HG02642 (cell line): ENCODE results near the gene GJC2.
"Not testable (repeated sequence)": the region's sequence is repeated elsewhere in the genome, so short reads cannot be mapped to it uniquely, and the experiment has no call there.

Experiments
- ATAC-seq: cut with Tn5 transposase; IDR thresholded peaks from one replicate; pipeline ENCODE4 v1.9.1; 2021; ENCODE audit warnings: mild to moderate bottlenecking; ENCODE audit not compliant: unreplicated experiment, poor library complexity

The GJC2 gene

GRCh38 chr1:228168563-228169270, 19.0 kb downstream of the GJC2 start:
- ATAC-seq = no peak

DNA sequence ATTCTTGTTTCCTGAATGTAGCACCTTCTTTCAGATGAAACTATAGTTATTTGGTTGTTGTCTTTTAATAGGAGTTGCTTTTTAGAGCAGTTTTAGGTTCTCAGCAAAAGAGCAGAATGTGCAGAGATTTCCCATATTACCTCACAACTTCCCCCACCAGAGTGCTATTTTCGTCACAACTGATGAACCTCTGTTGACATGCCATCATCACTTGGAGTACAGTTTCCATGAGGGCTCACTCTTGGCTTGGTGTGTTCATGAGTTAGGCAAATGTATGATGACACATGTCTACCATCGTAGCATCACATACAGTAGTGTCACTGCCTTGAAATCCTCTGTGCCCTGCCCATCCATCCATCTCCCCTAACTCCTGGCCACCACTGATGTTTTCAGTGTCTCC, 19.6 kb downstream of the GJC2 start:
- ATAC-seq = no peak

GRCh38 chr1:228170666-228171065, 20.9 kb downstream of the GJC2 start:
- no peak for ATAC-seq

- ATAC-seq = no peak
These were observed 21.6 kb downstream of the GJC2 start for GRCh38 chr1:228171221-228171891.

DNA sequence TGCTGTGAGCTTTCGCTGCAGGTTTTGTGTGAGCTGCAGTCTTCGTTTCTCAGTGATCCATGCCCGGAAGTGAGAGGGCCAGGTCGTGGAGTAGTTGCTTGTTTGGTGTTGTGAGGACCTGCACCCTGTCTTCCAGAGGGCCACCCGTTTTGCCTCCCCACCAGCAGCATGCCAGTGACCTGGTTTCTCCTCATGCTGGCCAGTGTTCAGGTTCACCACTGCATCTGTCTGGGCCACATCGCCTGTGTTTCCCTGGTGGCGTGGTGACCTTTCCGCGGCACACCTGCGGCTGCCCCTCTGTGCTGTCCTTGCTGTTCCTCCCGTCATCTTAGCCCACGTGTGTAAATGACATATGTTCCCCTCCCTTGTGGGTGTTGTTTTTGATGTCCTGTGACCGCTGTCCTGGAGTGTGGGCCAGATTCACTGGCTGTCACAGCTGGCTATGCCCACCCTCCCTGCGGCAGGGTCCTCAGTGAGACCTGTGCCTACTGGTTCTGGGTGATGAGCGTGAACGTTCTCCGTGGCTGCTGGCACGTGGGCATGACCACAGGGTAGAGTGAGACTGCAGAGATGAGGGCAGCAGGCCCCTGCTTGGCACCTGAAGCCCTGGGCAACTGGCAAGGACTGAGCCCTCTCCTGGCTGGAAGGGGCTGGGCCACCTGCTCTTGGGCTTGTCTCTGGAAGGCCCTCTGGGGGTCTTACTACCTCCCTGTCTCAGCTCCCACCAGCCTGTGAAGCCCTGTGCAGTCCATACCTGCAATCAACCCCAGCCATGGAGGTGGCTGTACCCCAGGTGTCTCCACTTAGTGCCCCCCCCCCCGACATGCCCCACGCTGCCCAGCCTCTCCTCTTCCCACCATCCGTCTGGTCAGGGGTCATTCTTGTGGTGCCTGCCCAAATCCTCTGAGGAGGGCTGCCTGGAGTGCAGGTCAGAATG, 23.1 kb downstream of the GJC2 start:
- no peak for ATAC-seq

DNA sequence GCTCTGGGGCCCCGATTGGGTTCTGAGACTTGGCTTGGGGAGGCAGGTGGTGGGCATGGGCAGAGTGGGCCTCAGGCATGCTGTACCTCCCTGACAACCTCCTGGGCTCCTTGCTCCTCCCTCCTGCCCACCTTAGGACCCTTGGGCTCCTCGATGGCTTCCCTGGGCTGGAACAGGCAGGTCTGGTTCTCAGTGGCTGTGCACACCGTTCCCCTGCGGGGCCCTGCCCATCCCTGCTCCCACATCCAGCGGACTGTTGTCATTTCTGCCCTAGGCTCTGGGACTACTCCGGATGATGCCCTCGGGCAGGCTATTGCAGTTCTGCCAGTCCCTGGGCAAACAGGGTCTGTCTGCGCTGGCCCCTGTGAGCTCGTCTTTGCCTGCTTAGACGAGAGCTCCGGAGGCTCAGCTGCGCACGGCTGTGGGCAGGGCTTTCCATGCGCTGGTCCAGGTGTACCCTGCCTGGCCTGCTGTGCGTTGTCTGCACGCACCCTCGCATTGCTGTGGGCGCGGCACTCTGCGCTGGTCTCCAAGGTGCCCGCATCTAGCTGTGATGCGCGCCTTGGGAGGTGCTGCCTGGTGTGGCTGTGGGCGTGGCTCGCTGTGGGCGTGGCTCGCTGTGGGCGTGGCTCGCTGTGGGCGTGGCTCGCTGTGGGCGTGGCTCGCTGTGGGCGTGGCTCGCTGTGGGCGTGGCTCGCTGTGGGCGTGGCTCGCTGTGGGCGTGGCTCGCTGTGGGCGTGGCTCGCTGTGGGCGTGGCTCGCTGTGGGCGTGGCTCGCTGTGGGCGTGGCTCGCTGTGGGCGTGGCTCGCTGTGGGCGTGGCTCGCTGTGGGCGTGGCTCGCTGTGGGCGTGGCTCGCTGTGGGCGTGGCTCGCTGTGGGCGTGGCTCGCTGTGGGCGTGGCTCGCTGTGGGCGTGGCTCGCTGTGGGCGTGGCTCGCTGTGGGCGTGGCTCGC, 24.1 kb downstream of the GJC2 start:
- ATAC-seq = not testable (repeated sequence)

DNA sequence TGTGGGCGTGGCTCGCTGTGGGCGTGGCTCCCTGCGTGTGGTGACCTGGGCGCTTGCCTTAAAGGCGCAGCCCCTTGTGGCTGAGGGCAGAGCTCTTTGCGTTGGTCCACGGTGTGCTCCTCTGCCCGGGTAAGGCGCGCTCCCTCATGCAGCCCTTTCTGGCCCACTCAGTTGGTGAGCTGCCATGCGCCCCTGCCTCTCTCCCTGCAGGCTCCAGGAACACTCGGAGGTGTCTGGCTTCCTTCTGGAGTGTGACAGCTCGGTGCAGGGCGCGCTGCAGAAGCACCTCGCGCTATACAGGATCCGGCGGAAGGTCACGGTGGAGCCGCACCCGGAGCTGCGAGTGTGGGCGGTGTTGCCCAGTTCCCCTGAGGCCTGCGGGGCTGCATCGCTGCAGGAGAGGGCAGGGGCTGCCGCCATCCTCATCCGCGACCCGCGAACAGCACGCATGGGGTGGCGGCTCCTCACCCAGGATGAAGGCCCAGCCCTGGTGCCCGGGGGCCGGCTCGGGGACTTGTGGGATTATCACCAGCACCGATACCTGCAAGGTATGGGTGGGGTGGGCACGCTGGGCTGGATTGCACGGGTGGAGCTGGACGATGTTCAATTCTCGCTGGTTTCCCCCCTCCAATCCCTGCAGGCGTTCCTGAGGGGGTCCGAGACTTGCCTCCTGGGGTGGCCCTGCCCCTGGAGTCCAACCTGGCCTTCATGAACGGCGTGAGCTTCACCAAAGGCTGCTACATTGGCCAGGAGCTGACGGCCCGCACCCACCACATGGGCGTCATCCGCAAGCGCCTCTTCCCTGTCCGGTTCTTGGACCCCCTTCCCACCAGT, 25.0 kb downstream of the GJC2 start:
- no peak for ATAC-seq

- no peak for ATAC-seq
These were observed 25.7 kb downstream of the GJC2 start for GRCh38 chr1:228175316-228176023.

- no peak for ATAC-seq
These were observed 26.3 kb downstream of the GJC2 start for GRCh38 chr1:228176024-228176395.

GRCh38 chr1:228176461-228177182, 26.9 kb downstream of the GJC2 start:
- ATAC-seq = no peak

DNA sequence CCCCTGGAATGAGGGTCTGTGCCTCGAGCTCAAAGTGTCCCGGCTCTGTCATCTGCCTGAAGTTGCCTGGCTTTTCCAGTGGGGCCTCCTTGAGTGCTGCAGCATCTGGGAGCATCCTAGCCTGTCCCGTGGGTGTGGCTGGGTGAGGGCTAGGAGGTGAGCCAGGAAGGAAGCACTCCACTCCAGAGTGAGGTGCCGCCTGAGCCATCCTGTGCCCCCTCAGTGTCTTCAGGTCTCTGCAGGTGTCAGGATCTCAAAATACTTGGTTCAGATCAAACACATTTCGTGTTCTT, 27.4 kb downstream of the GJC2 start:
- no peak for ATAC-seq

DNA sequence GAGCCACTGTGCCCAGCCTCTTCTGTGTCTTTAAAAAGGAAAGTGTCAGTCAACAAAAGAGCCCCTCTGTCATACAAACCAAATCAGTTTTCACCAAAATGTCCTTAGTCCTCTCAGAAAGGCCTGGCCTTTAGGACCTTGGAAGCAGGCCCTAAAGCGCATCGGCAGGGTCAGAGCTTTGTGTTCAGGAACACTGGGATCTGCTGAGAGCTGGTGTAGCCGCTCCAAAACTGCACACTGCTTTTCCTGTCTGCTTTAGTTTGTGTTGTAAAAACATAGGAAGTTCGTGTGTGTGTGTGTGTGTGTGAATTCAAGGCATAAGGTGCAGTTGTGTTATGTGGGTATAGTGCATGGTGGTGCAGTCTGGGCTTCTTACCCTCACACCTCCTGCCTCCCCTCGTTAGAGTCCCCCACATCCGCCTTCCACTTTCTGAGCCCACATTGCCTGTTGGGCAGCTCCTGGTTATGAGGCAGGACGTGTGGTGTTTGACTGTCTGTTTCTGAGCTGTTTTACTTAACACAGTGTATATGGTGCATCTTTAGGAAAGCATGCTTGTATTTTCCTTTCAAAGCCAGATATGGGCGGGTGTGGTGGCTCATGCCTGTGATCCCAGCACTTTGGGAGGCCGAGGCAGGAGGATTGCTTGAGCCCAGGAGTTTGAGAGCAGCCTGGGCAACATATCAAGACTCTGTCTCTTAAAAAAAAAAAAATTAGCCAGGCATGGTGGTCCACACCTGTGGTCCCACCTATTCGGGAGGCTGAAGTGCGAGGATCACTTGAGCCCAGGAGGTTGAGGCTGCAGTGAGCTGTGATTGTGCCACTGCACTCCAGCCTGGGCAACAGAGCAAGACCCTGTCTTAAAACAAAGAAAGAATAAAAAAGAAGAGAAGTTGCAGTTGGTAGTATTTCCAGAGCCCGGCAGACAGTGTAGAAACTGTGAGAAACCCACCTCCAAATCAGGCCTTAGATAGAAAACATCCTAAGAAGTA, 28.3 kb downstream of the GJC2 start:
- no peak for ATAC-seq

DNA sequence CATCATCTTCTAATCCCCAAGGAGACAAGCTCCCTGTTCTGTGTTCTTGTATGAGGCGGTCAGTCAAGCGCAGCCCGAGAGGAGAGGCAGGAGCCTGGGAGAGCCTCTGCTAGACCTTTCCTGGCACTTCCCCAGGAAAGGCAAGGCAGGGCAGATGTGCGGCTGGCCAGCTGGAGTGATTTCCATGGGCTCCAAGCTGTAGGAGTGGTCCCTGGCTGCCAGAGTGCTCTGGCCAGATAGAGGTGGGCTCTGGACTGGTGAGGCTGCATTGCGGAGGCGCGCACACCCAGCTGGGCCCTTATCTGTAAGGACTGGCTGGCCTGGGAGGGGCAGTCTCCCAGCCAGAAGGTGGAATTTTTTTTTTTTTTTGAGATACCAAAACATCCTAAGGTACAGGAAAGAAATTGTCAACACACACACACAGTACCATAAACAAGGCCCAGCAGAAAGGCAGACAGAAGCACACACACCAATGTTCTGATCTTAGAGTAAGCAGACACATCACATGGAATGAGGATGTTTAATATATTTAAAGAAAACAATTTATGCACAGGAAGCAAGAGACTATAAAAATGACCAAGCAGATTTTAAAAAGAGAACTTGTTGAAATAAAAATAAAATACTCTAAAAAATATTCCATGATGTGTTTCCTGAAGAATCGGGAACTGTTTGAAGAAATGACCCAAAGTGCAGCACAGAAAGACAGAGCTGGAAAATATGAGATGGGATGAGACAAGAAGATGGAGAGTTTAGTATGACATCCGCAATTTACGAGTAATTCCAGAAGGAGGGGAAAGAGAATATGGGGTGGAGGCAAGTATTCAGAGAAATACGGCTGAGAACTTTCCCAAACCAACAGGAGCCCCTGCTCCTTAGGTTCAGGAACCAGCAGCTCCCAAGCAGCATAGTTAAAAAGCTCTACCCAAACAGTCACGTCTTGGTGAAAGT, 29.3 kb downstream of the GJC2 start:
- ATAC-seq = no peak

GRCh38 chr1:228180271-228180958, 30.7 kb downstream of the GJC2 start:
- no peak for ATAC-seq

- ATAC-seq = no peak
These were observed 31.4 kb downstream of the GJC2 start for GRCh38 chr1:228180959-228181644.
